WTC11 (cell line): ENCODE data around the gene ASS1. TPM values are rescaled to one million over a fixed set of nuclear protein-coding genes. Genes with fewer than 3 reads are reported as not detected.

ENCODE experiments used
- ATAC-seq: fragments of 200-7000 bp; cut with Tn5 transposase; 2 replicates; pipeline ENCODE4 v1.10.0; 2021; ENCODE audit warnings: mild to moderate bottlenecking, moderate library complexity
- CTCF ChIA-PET: fragments of 300-600 bp; sonication (Branson Sonifier 250); formaldehyde crosslinking; loops from one replicate; lab custom pipeline; 2021; ENCODE audit warnings: antibody characterized with exemption; lab: Charles Lee
- POLR2A ChIA-PET: fragments of 350-600 bp; sonication (Branson Sonifier 250); formaldehyde crosslinking; loops from one replicate; lab custom pipeline; 2021; ENCODE audit warnings: antibody characterized with exemption; lab: Charles Lee
- DNase-seq: peaks from one replicate; pipeline ENCODE4 v3.0.0; 2021; ENCODE audit warnings: low spot score
- H3K27ac Mint-ChIP-seq: 2 replicates; pipeline ENCODE4 v1.8.0; 2021; ENCODE audit warnings: mixed read lengths
- H3K27me3 Mint-ChIP-seq: 2 replicates; pipeline ENCODE4 v1.8.0; 2021; ENCODE audit warnings: low read depth, mild to moderate bottlenecking, moderate library complexity, mixed read lengths
- H3K36me3 Mint-ChIP-seq: 2 replicates; pipeline ENCODE4 v1.8.0; 2021; ENCODE audit warnings: mixed read lengths
- H3K4me1 Mint-ChIP-seq: 2 replicates; pipeline ENCODE4 v1.8.0; 2022; ENCODE audit warnings: mixed read lengths
- H3K4me3 Mint-ChIP-seq: 2 replicates; pipeline ENCODE4 v1.8.0; 2021; ENCODE audit warnings: mild to moderate bottlenecking, moderate library complexity, mixed read lengths
- H3K9me3 Mint-ChIP-seq: 2 replicates; pipeline ENCODE4 v1.8.0; 2021; ENCODE audit warnings: mixed read lengths
- ARID4B ChIP-seq: sonication (generic); formaldehyde crosslinking; IDR thresholded peaks from 2 replicates; pipeline ENCODE4 v1.8.0; 2023; ENCODE audit warnings: missing genetic modification reagents, mild to moderate bottlenecking, borderline replicate concordance
- CBFB ChIP-seq: sonication (generic); formaldehyde crosslinking; IDR thresholded peaks from 2 replicates; pipeline ENCODE4 v1.8.1; 2022; ENCODE audit warnings: mild to moderate bottlenecking, low read depth, missing genetic modification reagents
- CTCF ChIP-seq: fragments of 200-600 bp; IDR thresholded peaks from 2 replicates; pipeline ENCODE4 v1.8.0; 2022; ENCODE audit warnings: antibody characterized with exemption
- E2F5 ChIP-seq: sonication (generic); formaldehyde crosslinking; IDR thresholded peaks from 2 replicates; pipeline ENCODE4 v1.8.1; 2022; ENCODE audit warnings: mild to moderate bottlenecking, moderate library complexity, missing genetic modification reagents
- FOXJ3 ChIP-seq: sonication (generic); formaldehyde crosslinking; IDR thresholded peaks from 2 replicates; pipeline ENCODE4 v1.9.0; 2021; ENCODE audit warnings: missing genetic modification reagents, mild to moderate bottlenecking, borderline replicate concordance
- GTF2I ChIP-seq: fragments of 250-450 bp; sonication (Bioruptor Pico); conservative IDR thresholded peaks from 2 replicates; pipeline ENCODE4 v1.4.0; 2021; ENCODE audit warnings: mild to moderate bottlenecking
- KAT7 ChIP-seq: sonication (generic); formaldehyde crosslinking; IDR thresholded peaks from 2 replicates; pipeline ENCODE4 v1.8.1; 2023; ENCODE audit warnings: missing genetic modification reagents, mild to moderate bottlenecking, borderline replicate concordance
- NFATC4 ChIP-seq: fragments of 250-450 bp; sonication (Bioruptor Pico); IDR thresholded peaks from 2 replicates; pipeline ENCODE4 v1.9.0; 2021; ENCODE audit warnings: mild to moderate bottlenecking
- NFYB ChIP-seq: sonication (generic); formaldehyde crosslinking; conservative IDR thresholded peaks from 2 replicates; pipeline ENCODE4 v1.8.0; 2022; ENCODE audit warnings: low read depth, missing genetic modification reagents
- PRRX2 ChIP-seq: fragments of 250-450 bp; sonication (Bioruptor Pico); IDR thresholded peaks from 2 replicates; pipeline ENCODE4 v1.8.0; 2021; ENCODE audit warnings: mild to moderate bottlenecking
- RELA ChIP-seq: sonication (generic); formaldehyde crosslinking; IDR thresholded peaks from 2 replicates; pipeline ENCODE4 v1.8.1; 2022; ENCODE audit warnings: missing genetic modification reagents, mild to moderate bottlenecking, borderline replicate concordance
- SMAD4 ChIP-seq: sonication (generic); formaldehyde crosslinking; IDR thresholded peaks from 2 replicates; pipeline ENCODE4 v1.8.0; 2022; ENCODE audit warnings: mild to moderate bottlenecking, missing genetic modification reagents
- SOX15 ChIP-seq: fragments of 250-450 bp; sonication (Bioruptor Pico); IDR thresholded peaks from 2 replicates; pipeline ENCODE4 v1.9.0; 2021; ENCODE audit warnings: mild to moderate bottlenecking
- TEAD1 ChIP-seq: sonication (generic); formaldehyde crosslinking; IDR thresholded peaks from 2 replicates; pipeline ENCODE4 v1.8.0; 2022; ENCODE audit warnings: mild to moderate bottlenecking, missing genetic modification reagents
- USF1 ChIP-seq: sonication (generic); formaldehyde crosslinking; IDR thresholded peaks from 2 replicates; pipeline ENCODE4 v1.8.0; 2022; ENCODE audit warnings: mild to moderate bottlenecking, missing genetic modification reagents
- ZNF121 ChIP-seq: sonication (generic); formaldehyde crosslinking; IDR thresholded peaks from 2 replicates; pipeline ENCODE4 v1.8.0; 2023; ENCODE audit warnings: missing genetic modification reagents
- ZNF219 ChIP-seq: sonication (generic); formaldehyde crosslinking; IDR thresholded peaks from 2 replicates; pipeline ENCODE4 v1.8.0; 2023; ENCODE audit warnings: missing genetic modification reagents, mild to moderate bottlenecking, borderline replicate concordance
- ZNF263 ChIP-seq: sonication (generic); formaldehyde crosslinking; IDR thresholded peaks from 2 replicates; pipeline ENCODE4 v1.8.1; 2022; ENCODE audit warnings: low read depth, mild to moderate bottlenecking, moderate library complexity, missing genetic modification reagents
- ZNF423 ChIP-seq: fragments of 250-450 bp; sonication (Bioruptor Pico); IDR thresholded peaks from 2 replicates; pipeline ENCODE4 v2.1.2; 2022; ENCODE audit warnings: mild to moderate bottlenecking, moderate library complexity
- ZNF671 ChIP-seq: fragments of 250-450 bp; sonication (Bioruptor Pico); IDR thresholded peaks from 2 replicates; pipeline ENCODE4 v1.8.0; 2021; ENCODE audit warnings: mild to moderate bottlenecking
- total RNA-seq: library from RNA; stranded (reverse); gene quantifications from 3 replicates; pipeline ENCODE4 v1.2.3, GENCODE V29; 2021

Gene ASS1
- total RNA-seq, 1 experiment from 2014 or later: 95.7 TPM

- 0 out of 2 replicates have a peak, but pooled peaks cover 2% of the 10 kb centered on the region for H3K4me1 Mint-ChIP-seq
- peaks cover 13% of the 10 kb centered on the region for H3K36me3 Mint-ChIP-seq
- peaks cover 10% of the 10 kb centered on the region for H3K9me3 Mint-ChIP-seq
- H3K27ac Mint-ChIP-seq: no peak overlapping the region
- TF ChIP-seq SMAD4 (CRISPR knock-in tag) (no peak), FOXJ3 (no peak), KAT7 (CRISPR knock-in tag) (no peak), PRRX2 (CRISPR knock-in tag) (no peak), ARID4B (CRISPR knock-in tag) (no peak), ZNF423 (CRISPR knock-in tag) (no peak), NFATC4 (CRISPR knock-in tag) (no peak), ZNF263 (CRISPR knock-in tag) (no peak), RELA (CRISPR knock-in tag) (no peak), ZNF671 (CRISPR knock-in tag) (no peak)
- ATAC-seq (no peak), DNase-seq (no peak)
- ChIA-PET POLR2A (no interaction called here), CTCF (no interaction called here)
- H3K27me3 Mint-ChIP-seq: no peaks in the 10 kb centered on the region
- no peak overlapping the region for H3K4me3 Mint-ChIP-seq
These were observed 48.7 kb downstream of the ASS1 start for GRCh38 chr9:130493476-130493875.

- Mint-ChIP-seq H3K27me3 (no peaks in the 10 kb centered on the region), H3K4me3 (no peak overlapping the region), H3K36me3 (peaks cover 13% of the 10 kb centered on the region), H3K9me3 (peaks cover 10% of the 10 kb centered on the region), H3K27ac (no peak overlapping the region), H3K4me1 (0 out of 2 replicates have a peak, but pooled peaks cover 2% of the 10 kb centered on the region)
- ATAC-seq: no peak
- POLR2A ChIA-PET: no interaction called here
- TF ChIP-seq SOX15 (CRISPR knock-in tag) (no peak), GTF2I (CRISPR knock-in tag) (no peak), CBFB (CRISPR knock-in tag) (no peak), TEAD1 (CRISPR knock-in tag) (no peak), CTCF (no peak), NFYB (no peak), ZNF121 (CRISPR knock-in tag) (no peak), USF1 (CRISPR knock-in tag) (no peak), E2F5 (CRISPR knock-in tag) (no peak), ZNF219 (CRISPR knock-in tag) (no peak)
- DNase-seq: no peak
- CTCF ChIA-PET: no interaction called here
These were observed 50.3 kb downstream of the ASS1 start for GRCh38 chr9:130495067-130495466.
